Breast epithelium (tissue), 3 donors: ENCODE data around the gene ATP1B3.

Source experiments
- POLR2A ChIP-seq: fragments of 450-650 bp; IDR thresholded peaks from one replicate; pipeline ENCODE4 v1.6.1; 2016; ENCODE audit warnings: antibody characterized with exemption, mild to moderate bottlenecking, moderate library complexity
- POLR2AphosphoS5 ChIP-seq, 3 donors: sonication (generic); formaldehyde crosslinking; IDR thresholded peaks; one replicate each; pipeline ENCODE4 v1.6.1; 2017; ENCODE audit warnings: antibody characterized with exemption in 3 of 3
- TF ChIP-seq, protein P1 (sequence below), 3 donors: fragments of 450-650 bp; IDR thresholded peaks; one replicate each; pipeline ENCODE4 v1.5.1; 2016 to 2017; ENCODE audit warnings: antibody characterized with exemption in 3 of 3, mild to moderate bottlenecking in 3 of 3, moderate library complexity in 3 of 3

- TF ChIP-seq, protein P1, sequence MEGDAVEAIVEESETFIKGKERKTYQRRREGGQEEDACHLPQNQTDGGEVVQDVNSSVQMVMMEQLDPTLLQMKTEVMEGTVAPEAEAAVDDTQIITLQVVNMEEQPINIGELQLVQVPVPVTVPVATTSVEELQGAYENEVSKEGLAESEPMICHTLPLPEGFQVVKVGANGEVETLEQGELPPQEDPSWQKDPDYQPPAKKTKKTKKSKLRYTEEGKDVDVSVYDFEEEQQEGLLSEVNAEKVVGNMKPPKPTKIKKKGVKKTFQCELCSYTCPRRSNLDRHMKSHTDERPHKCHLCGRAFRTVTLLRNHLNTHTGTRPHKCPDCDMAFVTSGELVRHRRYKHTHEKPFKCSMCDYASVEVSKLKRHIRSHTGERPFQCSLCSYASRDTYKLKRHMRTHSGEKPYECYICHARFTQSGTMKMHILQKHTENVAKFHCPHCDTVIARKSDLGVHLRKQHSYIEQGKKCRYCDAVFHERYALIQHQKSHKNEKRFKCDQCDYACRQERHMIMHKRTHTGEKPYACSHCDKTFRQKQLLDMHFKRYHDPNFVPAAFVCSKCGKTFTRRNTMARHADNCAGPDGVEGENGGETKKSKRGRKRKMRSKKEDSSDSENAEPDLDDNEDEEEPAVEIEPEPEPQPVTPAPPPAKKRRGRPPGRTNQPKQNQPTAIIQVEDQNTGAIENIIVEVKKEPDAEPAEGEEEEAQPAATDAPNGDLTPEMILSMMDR (IDR thresholded peaks at IDR 0.05) = no peak
- TF ChIP-seq POLR2A = no peak
- no peak for TF ChIP-seq POLR2AphosphoS5 (IDR thresholded peaks at IDR 0.05)
Measured at GRCh38 chr3:141887051-141887450, 10.6 kb downstream of the ATP1B3 start.
